Retinal pigment epithelial cell (primary cell): ENCODE results near the gene AGR3.

Source experiments
- DNase-seq: peaks from one replicate; pipeline ENCODE4 v3.0.0-alpha.2; 2010; ENCODE audit warnings: low read depth
- H3K4me3 ChIP-seq: 2 replicates; pipeline ENCODE4 v1.5.1; 2011; ENCODE audit warnings: mild to moderate bottlenecking, low read length, control low read depth, moderate library complexity
- TF ChIP-seq, protein P1 (sequence below): conservative IDR thresholded peaks from 2 replicates; pipeline ENCODE4 v1.5.1; 2011; ENCODE audit warnings: low read depth, low read length, control low read depth, inconsistent platforms

The AGR3 gene

DNA sequence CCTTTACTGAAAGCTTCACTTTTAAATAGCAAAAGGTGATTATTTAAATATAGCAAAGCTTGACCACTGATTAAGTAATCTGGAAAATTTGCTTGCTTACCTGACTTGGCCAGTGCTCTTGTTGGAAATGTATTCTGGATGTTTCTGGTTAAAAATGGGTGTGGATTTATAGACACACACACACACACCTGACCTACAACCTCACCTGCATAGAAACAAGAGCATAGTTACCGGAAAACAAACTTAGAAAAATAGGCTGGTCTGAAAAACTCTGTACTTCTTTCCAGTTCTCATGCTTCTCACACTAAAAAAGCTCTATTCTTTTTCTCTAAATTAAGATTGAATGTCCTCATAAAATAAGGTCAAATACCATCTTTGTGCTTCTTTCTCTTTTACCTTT, at the start of gene AGR3:
Gene AGR3 (minus strand): TSS at position 140 of the 400 bp plus-strand sequence. CDS start 3,365 bp downstream, outside the sequence.
- no peak within 1 kb of the TSS for H3K4me3 ChIP-seq
- TF ChIP-seq, protein P1, sequence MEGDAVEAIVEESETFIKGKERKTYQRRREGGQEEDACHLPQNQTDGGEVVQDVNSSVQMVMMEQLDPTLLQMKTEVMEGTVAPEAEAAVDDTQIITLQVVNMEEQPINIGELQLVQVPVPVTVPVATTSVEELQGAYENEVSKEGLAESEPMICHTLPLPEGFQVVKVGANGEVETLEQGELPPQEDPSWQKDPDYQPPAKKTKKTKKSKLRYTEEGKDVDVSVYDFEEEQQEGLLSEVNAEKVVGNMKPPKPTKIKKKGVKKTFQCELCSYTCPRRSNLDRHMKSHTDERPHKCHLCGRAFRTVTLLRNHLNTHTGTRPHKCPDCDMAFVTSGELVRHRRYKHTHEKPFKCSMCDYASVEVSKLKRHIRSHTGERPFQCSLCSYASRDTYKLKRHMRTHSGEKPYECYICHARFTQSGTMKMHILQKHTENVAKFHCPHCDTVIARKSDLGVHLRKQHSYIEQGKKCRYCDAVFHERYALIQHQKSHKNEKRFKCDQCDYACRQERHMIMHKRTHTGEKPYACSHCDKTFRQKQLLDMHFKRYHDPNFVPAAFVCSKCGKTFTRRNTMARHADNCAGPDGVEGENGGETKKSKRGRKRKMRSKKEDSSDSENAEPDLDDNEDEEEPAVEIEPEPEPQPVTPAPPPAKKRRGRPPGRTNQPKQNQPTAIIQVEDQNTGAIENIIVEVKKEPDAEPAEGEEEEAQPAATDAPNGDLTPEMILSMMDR: no peak
- no peak for DNase-seq

DNA sequence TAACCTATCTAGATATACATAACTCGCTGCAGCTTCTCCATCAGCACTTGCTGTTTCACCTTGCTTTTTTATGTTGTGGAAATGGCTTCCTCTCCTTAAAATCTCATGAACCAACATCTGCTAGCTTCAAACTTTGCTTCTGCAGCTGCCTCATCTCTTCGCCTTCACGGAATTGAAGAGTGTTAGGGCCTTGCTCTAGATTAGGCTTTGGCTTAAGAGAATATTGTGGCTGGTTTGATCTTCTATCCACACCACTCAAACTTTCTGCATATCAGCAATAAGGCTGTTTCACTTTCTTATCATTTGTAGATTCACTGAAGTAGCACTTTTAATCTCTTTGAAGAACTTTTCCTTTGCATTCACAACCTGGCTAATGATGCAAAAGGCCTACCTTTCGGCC, 49.2 kb upstream of the AGR3 start:
- no peak for DNase-seq
- TF ChIP-seq, protein P1: no peak
- H3K4me3 ChIP-seq: no peak overlapping the region

DNA sequence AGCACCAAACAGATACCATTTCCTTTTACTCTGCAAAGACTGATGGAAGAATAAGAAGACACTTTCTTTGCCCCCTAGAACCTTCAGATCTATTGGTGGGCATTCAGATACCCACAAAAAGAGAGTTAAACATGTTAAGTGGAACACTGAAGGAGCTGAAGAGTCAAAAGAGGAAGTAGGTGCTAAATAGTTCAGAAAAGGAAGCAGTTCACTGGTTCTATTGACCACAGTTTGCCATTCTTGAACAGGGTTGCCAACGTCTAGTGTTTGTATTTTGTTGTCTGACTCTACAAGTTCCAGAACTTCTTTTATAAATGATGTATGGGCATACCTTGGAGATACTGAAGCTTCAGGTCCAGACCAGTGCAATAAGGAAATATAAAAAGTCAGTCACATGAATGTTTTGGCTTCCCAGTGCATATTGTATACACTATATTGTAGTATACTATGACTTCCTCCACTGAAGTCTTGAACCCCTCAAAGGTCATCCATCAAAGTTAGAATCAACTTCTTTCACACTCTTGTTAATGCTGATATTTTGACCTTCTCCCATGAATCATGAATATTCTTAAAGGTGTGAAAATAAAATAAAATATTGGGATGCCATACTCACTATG, 47.5 kb upstream of the AGR3 start:
- DNase-seq: no peak
- H3K4me3 ChIP-seq: no peak overlapping the region
- TF ChIP-seq, protein P1: no peak

DNA sequence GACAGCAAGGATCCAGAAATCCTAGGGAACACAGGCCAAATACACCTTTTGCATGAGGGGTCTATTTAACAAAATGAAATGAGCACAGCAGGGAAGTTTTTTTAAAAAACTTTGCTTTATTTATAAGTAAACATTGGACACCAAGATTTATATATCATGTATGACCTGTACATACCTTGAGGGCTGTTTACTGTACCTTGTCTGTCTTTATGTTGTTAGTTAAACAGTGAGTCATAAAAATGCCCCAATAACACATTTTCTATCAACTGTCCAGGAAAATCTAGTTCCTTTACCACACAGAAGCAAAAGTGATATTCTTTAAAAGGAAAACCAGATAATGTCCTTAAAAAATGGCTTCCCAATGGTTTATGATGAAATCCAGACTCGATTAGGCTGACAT, 45.1 kb upstream of the AGR3 start:
- TF ChIP-seq, protein P1: no peak
- H3K4me3 ChIP-seq: no peak overlapping the region
- no peak for DNase-seq

DNA sequence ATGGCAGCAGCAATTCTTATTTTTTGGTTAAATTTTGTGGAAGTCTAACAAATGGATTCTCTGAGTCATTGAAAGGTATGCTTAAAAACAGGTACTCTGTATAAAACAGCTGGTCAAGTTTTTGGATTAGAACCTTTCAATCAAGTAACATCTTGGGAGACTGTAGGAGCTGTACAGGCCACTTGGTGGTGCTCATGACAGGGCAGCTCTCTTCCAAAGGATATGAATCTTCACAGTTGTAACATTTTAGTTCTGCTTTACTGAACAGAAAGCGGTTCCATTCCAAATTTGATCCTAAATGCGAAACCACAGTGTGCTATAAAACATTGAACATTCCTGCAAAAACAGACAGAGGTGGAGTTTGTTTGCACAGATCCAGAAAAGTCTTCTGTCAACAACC, 44.5 kb upstream of the AGR3 start:
- no peak for DNase-seq
- TF ChIP-seq, protein P1: peak; percentile 74
- H3K4me3 ChIP-seq: no peak overlapping the region

DNA sequence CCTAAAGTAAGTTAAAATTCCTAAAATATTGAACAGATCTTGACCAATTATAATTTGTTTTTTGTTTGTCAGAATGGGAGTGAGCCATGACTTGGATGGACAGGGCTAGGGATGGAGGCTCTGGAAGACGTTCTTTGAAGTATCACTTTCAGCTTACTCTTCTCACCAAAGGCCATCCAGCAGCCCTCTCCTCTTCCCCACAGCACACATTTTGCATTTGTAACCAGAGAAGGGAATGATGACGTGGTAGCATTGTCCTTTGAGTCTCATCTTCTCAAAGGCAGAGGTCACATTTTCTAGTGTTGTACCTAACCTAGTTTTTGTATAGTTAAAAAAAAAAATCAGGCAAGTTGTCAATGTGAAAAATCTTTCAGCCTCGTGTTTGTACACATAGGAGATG, 43.8 kb upstream of the AGR3 start:
- TF ChIP-seq, protein P1: no peak
- no peak overlapping the region for H3K4me3 ChIP-seq
- DNase-seq: no peak

DNA sequence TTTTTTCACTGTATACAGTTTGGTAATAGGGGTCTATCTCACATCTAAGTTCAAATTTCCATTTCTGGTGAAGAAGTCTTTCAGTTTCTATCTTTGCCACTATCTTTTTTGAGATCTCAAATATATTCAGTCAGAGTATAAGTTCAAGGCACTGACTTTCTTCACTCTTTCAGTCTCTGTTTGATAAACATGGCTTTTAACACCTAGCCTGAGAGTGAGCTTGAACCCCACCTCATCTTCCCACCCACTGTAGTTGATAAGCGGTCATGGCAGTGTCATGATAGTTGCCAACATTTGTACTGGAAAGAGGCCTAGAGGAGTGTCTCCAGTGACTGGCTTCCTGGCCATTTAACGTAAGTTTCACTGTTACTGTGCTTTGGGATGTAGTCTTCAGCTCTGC, 41.2 kb upstream of the AGR3 start:
- TF ChIP-seq, protein P1: no peak
- H3K4me3 ChIP-seq: no peak overlapping the region
- no peak for DNase-seq
